Brain pericyte (primary cell): ENCODE results near the gene PRR14L.

ENCODE experiments used
- DNase-seq: peaks from one replicate; pipeline ENCODE4 v3.0.0-alpha.2; 2012; ENCODE audit warnings: low read depth, low spot score

The PRR14L gene

DNA sequence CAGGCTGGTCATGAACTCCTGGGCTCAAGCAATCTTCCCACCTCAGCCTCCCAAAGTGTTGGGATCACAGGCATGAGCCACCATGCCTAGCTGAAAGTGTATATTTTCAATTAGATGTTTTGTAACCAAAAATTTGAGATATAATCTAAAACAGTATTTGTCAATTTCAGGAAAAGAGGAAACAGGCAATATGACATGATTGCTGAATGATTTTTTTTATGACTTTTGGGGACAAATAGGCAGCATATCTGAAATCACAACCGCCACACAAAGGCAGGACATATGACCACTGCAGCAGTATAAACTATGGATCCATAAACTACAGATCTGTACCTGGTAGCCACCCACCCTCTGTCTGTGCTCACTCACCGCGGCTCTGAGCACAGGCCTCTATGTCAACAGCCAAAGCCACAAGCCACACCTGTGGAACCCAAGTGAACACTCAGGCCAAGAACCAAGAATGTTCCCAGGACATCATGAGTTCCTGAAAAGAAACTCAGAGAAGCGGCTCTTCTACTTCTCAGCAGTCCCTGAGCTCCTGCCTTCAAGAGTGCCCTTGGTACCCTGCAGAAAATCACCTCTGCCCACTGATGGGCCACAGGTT lies 110.4 kb downstream of the PRR14L start:
- DNase-seq = no peak

DNA sequence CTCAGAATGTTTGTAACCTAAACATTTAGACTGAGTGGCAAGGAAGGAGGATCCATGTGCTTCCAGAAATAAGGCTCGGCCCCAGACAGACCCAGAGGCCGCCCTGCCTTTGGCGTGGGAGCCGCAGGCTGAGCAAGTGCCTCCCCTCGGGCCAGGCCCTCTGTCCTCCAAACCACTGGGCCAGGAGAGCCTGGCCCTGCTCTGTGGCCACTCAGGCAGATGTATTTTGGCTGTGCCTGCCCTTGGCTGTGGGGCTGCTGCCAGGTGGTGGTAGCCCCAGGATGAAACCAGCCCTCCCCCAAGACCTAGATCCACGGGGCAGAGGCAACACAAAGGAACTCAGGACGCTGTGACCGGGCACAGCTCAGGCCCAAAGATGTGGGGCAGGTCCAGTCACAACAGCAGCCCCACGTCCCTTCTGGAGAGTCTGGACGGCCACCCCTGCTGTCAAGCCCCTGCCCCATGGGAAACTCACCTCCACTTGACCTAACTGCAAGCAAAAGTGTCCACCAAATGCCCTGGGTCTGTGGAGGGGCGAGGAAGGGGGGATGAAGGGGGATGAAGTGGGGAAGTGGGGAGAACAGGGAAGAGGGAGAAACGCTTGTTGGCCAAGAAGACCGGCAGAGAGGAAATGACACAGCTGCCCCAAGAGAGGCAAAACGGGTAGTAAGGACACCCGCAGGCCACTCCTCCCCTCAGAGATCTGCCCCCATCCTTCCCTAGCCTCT lies 111.9 kb downstream of the PRR14L start:
- DNase-seq = no peak

DNA sequence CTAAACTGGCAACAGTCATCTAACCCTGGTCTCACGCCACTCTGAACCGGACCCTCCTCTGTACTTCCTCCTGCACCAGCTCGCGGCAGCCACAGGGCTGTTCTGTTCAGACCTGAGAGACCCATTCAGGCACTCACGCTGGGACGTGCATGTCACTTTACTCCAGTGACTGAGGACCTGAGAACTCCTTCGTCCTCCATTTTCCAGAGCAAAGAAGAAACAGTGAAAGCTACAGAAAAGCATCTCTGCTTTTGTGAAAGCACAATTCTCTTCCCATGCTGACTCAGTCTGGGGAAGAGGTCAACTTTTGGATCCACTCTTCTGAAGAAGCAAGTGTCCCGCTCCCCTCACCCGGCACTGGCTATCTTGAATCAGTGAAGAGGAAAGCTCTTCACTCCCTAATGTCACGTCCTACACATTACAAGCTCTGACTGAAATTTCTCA lies 112.5 kb downstream of the PRR14L start:
- no peak for DNase-seq

DNA sequence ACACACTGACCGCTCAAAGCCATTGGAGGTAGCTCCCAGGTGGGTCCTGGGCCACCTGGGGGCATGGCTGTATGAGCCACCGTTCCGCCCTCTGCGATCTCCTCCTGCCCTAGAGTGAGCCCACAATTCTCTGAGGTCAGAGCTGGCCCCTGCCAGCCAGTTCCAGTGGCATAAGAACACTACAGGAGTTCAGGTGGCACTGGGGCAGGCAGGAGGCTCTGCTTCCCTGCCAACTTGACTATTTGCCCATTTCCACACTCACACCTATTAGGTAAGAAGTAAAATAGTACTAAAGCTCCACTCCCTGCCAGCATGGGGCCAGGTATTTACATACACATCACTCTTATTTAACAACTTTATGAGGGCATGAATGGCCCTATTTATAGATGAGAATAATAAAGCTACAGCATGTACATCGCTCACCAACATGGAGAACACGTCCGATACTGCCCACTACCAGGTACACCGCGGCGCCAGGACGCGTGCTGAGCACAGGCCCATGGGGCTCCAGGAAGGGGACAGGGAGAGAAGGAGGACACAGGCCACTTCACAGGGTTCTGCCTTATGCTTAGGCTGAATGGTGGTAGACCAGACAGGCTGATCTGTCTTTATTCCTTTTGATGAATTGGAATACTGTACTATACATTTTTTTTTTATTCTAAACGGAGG lies 114.2 kb downstream of the PRR14L start:
- no peak for DNase-seq

DNA sequence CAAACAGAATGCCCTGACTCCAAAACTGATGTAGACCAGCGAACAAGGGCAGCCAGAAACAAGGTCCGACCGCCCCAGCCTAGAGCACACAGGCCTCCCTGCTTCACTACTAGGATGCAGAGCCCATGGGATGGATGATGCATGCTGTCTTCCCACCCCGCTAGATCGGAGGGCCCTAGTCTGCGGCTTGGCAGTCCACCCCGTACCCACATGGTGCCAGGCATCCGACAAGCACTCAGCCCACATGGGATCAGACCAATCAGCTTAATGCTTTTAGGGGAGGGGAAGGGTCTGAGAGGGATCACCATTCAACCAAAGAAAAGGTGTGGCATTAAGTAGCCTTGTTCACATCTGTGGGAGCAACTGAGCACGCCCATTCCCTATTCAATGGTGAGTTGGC lies 118.5 kb downstream of the PRR14L start:
- DNase-seq = no peak
